HEK293 (cell line): ENCODE results near the gene PDE9A.

ENCODE experiments used
- CTCF ChIA-PET: fragments of 350-600 bp; formaldehyde crosslinking; extraction: SDS; loops from one replicate; lab custom pipeline; 2021; ENCODE audit warnings: antibody characterized with exemption; lab: Yijun Ruan, JAX
- POLR2A ChIA-PET: fragments of 300-600 bp; formaldehyde crosslinking; extraction: SDS; loops from one replicate; lab custom pipeline; 2020; ENCODE audit warnings: antibody characterized with exemption, inconsistent platforms; lab: Yijun Ruan, JAX
- H3K27ac ChIP-seq: fragments of 200-500 bp; sonication (Bioruptor generic); 2 replicates; pipeline ENCODE4 v1.5.1; 2014; ENCODE audit warnings: low read depth, low read length, control low read depth, inconsistent platforms; ENCODE audit errors: extremely low read depth
- H3K36me3 ChIP-seq, 2 experiments: fragments of 200-500 bp in 1 of 2; sonication (Bioruptor generic) in 1 of 2; 1 replicate in 1 of 2; 2 replicates in 1 of 2; pipeline ENCODE4 v1.5.1; 2014 to 2017; ENCODE audit warnings: inconsistent platforms in 2 of 2, low read length in 2 of 2; ENCODE audit not compliant: control insufficient read depth in 2 of 2, insufficient read depth in 1 of 2
- H3K4me1 ChIP-seq: fragments of 200-500 bp; sonication (Bioruptor generic); 2 replicates; pipeline ENCODE4 v1.5.1; 2014; ENCODE audit warnings: mild to moderate bottlenecking, low read length, inconsistent platforms; ENCODE audit not compliant: control insufficient read depth, insufficient read depth
- H3K4me3 ChIP-seq: 2 replicates; pipeline ENCODE4 v1.5.1; 2011; ENCODE audit warnings: low read depth, mild to moderate bottlenecking, control low read depth, low read length, moderate library complexity
- H3K9me3 ChIP-seq: fragments of 200-500 bp; sonication (Bioruptor generic); 2 replicates; pipeline ENCODE4 v1.5.1; 2014; ENCODE audit warnings: low read depth, low read length, inconsistent platforms; ENCODE audit not compliant: control insufficient read depth, insufficient read depth
- BCL6B ChIP-seq: fragments of 450-650 bp; formaldehyde crosslinking; IDR thresholded peaks from 2 replicates; pipeline ENCODE4 v1.5.1; 2017; ENCODE audit warnings: missing biosample characterization, missing genetic modification characterization
- ELK4 ChIP-seq: IDR thresholded peaks from 2 replicates; pipeline ENCODE4 v1.6.1; 2011; ENCODE audit warnings: mild to moderate bottlenecking, low read depth, low read length, borderline replicate concordance
- GFI1B ChIP-seq: fragments of 450-650 bp; formaldehyde crosslinking; IDR thresholded peaks from 2 replicates; pipeline ENCODE4 v1.5.1; 2016; ENCODE audit warnings: missing biosample characterization, missing genetic modification characterization
- MZF1 ChIP-seq: fragments of 450-650 bp; formaldehyde crosslinking; IDR thresholded peaks from 2 replicates; pipeline ENCODE4 v1.5.1; 2017; ENCODE audit warnings: missing biosample characterization, missing genetic modification characterization, borderline replicate concordance
- WT1 ChIP-seq: fragments of 450-650 bp; formaldehyde crosslinking; IDR thresholded peaks from 2 replicates; pipeline ENCODE4 v1.5.1; 2016; ENCODE audit warnings: missing biosample characterization, missing genetic modification characterization
- ZNF112 ChIP-seq: fragments of 450-650 bp; formaldehyde crosslinking; IDR thresholded peaks from 2 replicates; pipeline ENCODE4 v1.5.0; 2017; ENCODE audit warnings: missing biosample characterization, missing genetic modification characterization
- ZNF266 ChIP-seq: fragments of 450-650 bp; formaldehyde crosslinking; IDR thresholded peaks from 2 replicates; pipeline ENCODE4 v1.5.1; 2016; ENCODE audit warnings: missing biosample characterization, missing genetic modification characterization, low read depth
- ZNF311 ChIP-seq: fragments of 450-650 bp; formaldehyde crosslinking; IDR thresholded peaks from 2 replicates; pipeline ENCODE4 v1.5.1; 2017; ENCODE audit warnings: missing biosample characterization, missing genetic modification characterization, borderline replicate concordance
- ZNF335 ChIP-seq: fragments of 450-650 bp; formaldehyde crosslinking; conservative IDR thresholded peaks from 2 replicates; pipeline ENCODE4 v1.5.1; 2016; ENCODE audit warnings: missing biosample characterization, missing genetic modification characterization
- ZNF366 ChIP-seq: fragments of 450-650 bp; formaldehyde crosslinking; conservative IDR thresholded peaks from 2 replicates; pipeline ENCODE4 v1.5.1; 2016; ENCODE audit warnings: missing biosample characterization, missing genetic modification characterization
- ZNF37A ChIP-seq: fragments of 450-650 bp; IDR thresholded peaks from 2 replicates; pipeline ENCODE4 v1.5.1; 2018; ENCODE audit warnings: missing biosample characterization, missing genetic modification characterization
- ZNF473 ChIP-seq: fragments of 450-650 bp; formaldehyde crosslinking; IDR thresholded peaks from 2 replicates; pipeline ENCODE4 v1.5.1; 2017; ENCODE audit warnings: missing biosample characterization, missing genetic modification characterization
- ZNF518A ChIP-seq: fragments of 450-650 bp; formaldehyde crosslinking; conservative IDR thresholded peaks from 2 replicates; pipeline ENCODE4 v1.5.1; 2016; ENCODE audit warnings: low read depth, missing biosample characterization, missing genetic modification characterization
- ZNF529 ChIP-seq: fragments of 450-650 bp; formaldehyde crosslinking; IDR thresholded peaks from 2 replicates; pipeline ENCODE4 v1.5.1; 2017; ENCODE audit warnings: missing genetic modification characterization, missing biosample characterization; ENCODE audit not compliant: insufficient replicate concordance
- ZNF530 ChIP-seq: fragments of 450-650 bp; formaldehyde crosslinking; IDR thresholded peaks from 2 replicates; pipeline ENCODE4 v1.5.1; 2016; ENCODE audit warnings: low read depth, missing biosample characterization, missing genetic modification characterization
- ZNF670 ChIP-seq: fragments of 450-650 bp; formaldehyde crosslinking; IDR thresholded peaks from 2 replicates; pipeline ENCODE4 v1.5.1; 2016; ENCODE audit warnings: missing biosample characterization, missing genetic modification characterization, low read depth
- ZSCAN18 ChIP-seq: fragments of 450-650 bp; formaldehyde crosslinking; IDR thresholded peaks from 2 replicates; pipeline ENCODE4 v1.5.1; 2016; ENCODE audit warnings: missing biosample characterization, missing genetic modification characterization
- ZSCAN5A ChIP-seq: fragments of 450-650 bp; formaldehyde crosslinking; IDR thresholded peaks from 2 replicates; pipeline ENCODE4 v1.5.1; 2016; ENCODE audit warnings: missing biosample characterization, missing genetic modification characterization

PDE9A gene

GRCh38 chr21:42761776-42762335, 108.4 kb downstream of the PDE9A start (continued):
- TF ChIP-seq ZSCAN5A (tag by site-specific recombination) = no peak
- no peak for TF ChIP-seq ZNF670 (tag by site-specific recombination)

- CTCF ChIA-PET = no interaction called here
Observed at GRCh38 chr21:42763581-42764442, 110.4 kb downstream of the PDE9A start.

GRCh38 chr21:42764443-42764760, 111.0 kb downstream of the PDE9A start:
- Histone ChIP-seq H3K4me3 (no peak overlapping the region), H3K9me3 (no peaks in the 10 kb centered on the region), H3K4me1 (no peaks in the 10 kb centered on the region), H3K27ac (no peak overlapping the region), H3K36me3 (peaks cover 5 to 54% of the 10 kb centered on the region in 2 experiments; a peak in 2 of 3 replicates)
- POLR2A ChIA-PET = no interaction called here
- TF ChIP-seq ZNF518A (tag by site-specific recombination) = no peak
- no peak for TF ChIP-seq BCL6B (tag by site-specific recombination)
- TF ChIP-seq ZNF37A (tag by site-specific recombination) = no peak
- CTCF ChIA-PET = no interaction called here

More at GRCh38 chr21:42763581-42764442, 110.4 kb downstream of the PDE9A start:
- TF ChIP-seq ZNF366 (tag by site-specific recombination) = no peak
- TF ChIP-seq ZSCAN18 (tag by site-specific recombination) = no peak
- TF ChIP-seq ZNF529 (tag by site-specific recombination) = no peak
- TF ChIP-seq GFI1B (tag by site-specific recombination) = no peak
- no peak for TF ChIP-seq ZNF335 (tag by site-specific recombination)
- no peak for TF ChIP-seq ZNF266 (tag by site-specific recombination)
- TF ChIP-seq WT1 = no peak
- TF ChIP-seq ELK4 = no peak
- TF ChIP-seq MZF1 (tag by site-specific recombination) = no peak
- no peak for TF ChIP-seq ZNF112 (tag by site-specific recombination)
- TF ChIP-seq ZNF311 = no peak
- no peak for TF ChIP-seq ZNF473 (tag by site-specific recombination)
- TF ChIP-seq ZNF530 (tag by site-specific recombination) = no peak
- POLR2A ChIA-PET = no interaction called here
- Histone ChIP-seq H3K27ac (no peak overlapping the region), H3K9me3 (no peaks in the 10 kb centered on the region), H3K4me1 (no peaks in the 10 kb centered on the region), H3K4me3 (no peak overlapping the region), H3K36me3 (peaks cover 0 to 48% of the 10 kb centered on the region in 2 experiments; a peak in 2 of 3 replicates)
